Large intestine (tissue), 3 donors: ENCODE measurements around the gene CACNG3. TPM values are rescaled to one million over a fixed set of nuclear protein-coding genes. Genes with fewer than 3 reads are reported as not detected.
"Not testable (repeated sequence)": the region's sequence is repeated elsewhere in the genome, so short reads cannot be mapped to it uniquely, and the experiment has no call there.

Experiments used
- DNase-seq, 2 donors: peaks; one replicate each; pipeline versions ENCODE4 v3.0.0 to v3.0.0-alpha.2; 2013
- H3K27ac ChIP-seq: one replicate; pipeline ENCODE4 v1.5.1; 2013; ENCODE audit warnings: low read length
- H3K27me3 ChIP-seq: 2 replicates; pipeline ENCODE4 v1.6.1; 2013; ENCODE audit warnings: low read length; ENCODE audit not compliant: control insufficient read depth, insufficient read depth
- H3K36me3 ChIP-seq: 2 replicates; pipeline ENCODE4 v1.6.1; 2013; ENCODE audit warnings: low read length; ENCODE audit not compliant: control insufficient read depth, insufficient read depth
- H3K4me1 ChIP-seq: one replicate; pipeline ENCODE4 v1.6.1; 2013; ENCODE audit warnings: low read length; ENCODE audit not compliant: control insufficient read depth, insufficient read depth
- H3K4me3 ChIP-seq: one replicate; pipeline ENCODE4 v1.5.1; 2013; ENCODE audit warnings: low read length
- H3K9me3 ChIP-seq: one replicate; pipeline ENCODE4 v1.6.1; 2013; ENCODE audit warnings: mild to moderate bottlenecking, low read depth, low read length, moderate library complexity; ENCODE audit not compliant: control insufficient read depth
- WGBS: methylation state at CpG from one replicate; pipeline ENCODE4 v1.1.5; 2013; ENCODE audit warnings: low lambda C conversion rate; ENCODE audit not compliant: insufficient coverage; 5-methylcytosine and 5-hydroxymethylcytosine counted together
- polyA plus RNA-seq: library from polyadenylated mRNA; unstranded; fragments of 120-200 nt; gene quantifications from one replicate; pipeline ENCODE4 v1.2.1, GENCODE V29; 2013

The CACNG3 gene
- polyA plus RNA-seq, 1 donor = 0.01 TPM

GRCh38 chr16:24324421-24324820 lies 68.3 kb downstream of the CACNG3 start:
- no peaks in the 10 kb centered on the region for H3K36me3 ChIP-seq
- H3K4me3 ChIP-seq = no peak overlapping the region
- H3K9me3 ChIP-seq = no peaks in the 10 kb centered on the region
- H3K27me3 ChIP-seq = no peaks in the 10 kb centered on the region
- no peaks in the 10 kb centered on the region for H3K4me1 ChIP-seq
- no CpG with 5 or more reads among the region's 1 CpG for WGBS
- H3K27ac ChIP-seq = no peak overlapping the region
- DNase-seq = no peak

DNA sequence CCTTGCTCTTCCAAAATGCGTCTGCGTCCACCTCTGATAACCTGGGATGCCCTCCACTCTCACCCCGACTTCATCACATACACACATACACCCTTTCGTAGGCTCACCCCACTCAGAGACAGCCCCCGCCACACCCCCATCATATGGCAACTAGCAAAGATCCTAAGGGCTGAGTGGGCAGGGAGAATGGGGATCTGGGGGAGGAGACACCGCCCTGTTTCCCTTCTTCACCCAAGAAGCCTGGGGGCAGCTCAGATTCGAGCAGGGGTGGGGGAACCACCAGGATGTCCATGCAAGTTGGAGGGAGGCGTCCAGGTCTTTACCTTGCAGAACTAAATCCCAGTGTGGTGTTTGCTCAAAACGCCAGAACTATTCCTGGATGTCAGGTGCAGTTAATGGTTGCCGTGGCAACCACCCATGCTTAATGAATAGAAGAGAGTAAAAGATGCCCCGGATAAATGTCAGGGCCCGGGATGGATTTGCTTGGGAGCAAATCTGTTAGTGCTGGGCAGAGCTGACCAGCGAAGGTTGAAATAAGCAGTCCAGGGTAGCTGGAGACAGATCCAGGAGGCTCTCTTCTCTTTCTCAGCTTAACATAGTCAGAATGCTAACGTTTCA lies 72.8 kb downstream of the CACNG3 start:
- Histone ChIP-seq H3K4me3 (no peak overlapping the region), H3K9me3 (no peaks in the 10 kb centered on the region), H3K27ac (no peak overlapping the region), H3K27me3 (no peaks in the 10 kb centered on the region), H3K36me3 (no peaks in the 10 kb centered on the region), H3K4me1 (no peaks in the 10 kb centered on the region)
- no peak for DNase-seq
- WGBS = 40% methylated on average over 1 of the region's 14 CpGs

DNA sequence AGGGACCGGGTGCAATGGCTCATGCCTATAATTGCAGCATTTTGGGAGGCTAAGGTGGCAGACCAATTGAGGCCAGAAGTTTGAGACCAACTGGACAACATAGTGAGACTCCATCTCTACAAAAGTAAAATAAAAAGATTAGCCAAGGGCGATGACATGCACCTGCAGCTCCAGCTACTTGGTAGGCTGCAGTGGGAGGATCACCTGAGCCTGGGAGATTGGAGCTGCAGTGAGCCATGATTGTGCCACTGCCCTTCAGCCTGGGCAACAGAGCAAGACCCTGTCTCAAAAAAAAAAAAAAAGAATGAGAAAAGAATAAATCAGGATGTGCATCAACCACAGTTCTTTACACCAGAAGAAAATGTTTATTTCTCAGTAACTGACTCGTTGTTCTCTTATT lies 76.0 kb downstream of the CACNG3 start:
- DNase-seq = no peak
- H3K27me3 ChIP-seq = no peaks in the 10 kb centered on the region
- no peaks in the 10 kb centered on the region for H3K9me3 ChIP-seq
- WGBS = 80% methylated on average over 1 of the region's 3 CpGs
- no peak overlapping the region for H3K27ac ChIP-seq
- H3K36me3 ChIP-seq = no peaks in the 10 kb centered on the region
- H3K4me1 ChIP-seq = no peaks in the 10 kb centered on the region
- H3K4me3 ChIP-seq = no peak overlapping the region

GRCh38 chr16:24332582-24333090 lies 76.5 kb downstream of the CACNG3 start:
- 73% methylated on average over 4 of the region's 10 CpGs for WGBS

GRCh38 chr16:24336491-24336890 lies 80.4 kb downstream of the CACNG3 start:
- no peaks in the 10 kb centered on the region for H3K36me3 ChIP-seq
- H3K9me3 ChIP-seq = no peaks in the 10 kb centered on the region
- H3K27me3 ChIP-seq = no peaks in the 10 kb centered on the region
- H3K27ac ChIP-seq = no peak overlapping the region
- no CpG with 5 or more reads among the region's 3 CpGs for WGBS
- DNase-seq = no peak
- H3K4me1 ChIP-seq = no peaks in the 10 kb centered on the region
- H3K4me3 ChIP-seq = no peak overlapping the region

More at GRCh38 chr16:24332582-24333090, 76.5 kb downstream of the CACNG3 start:
- H3K4me3 ChIP-seq = no peak overlapping the region
- no peak for DNase-seq
- no peak overlapping the region for H3K27ac ChIP-seq
- H3K4me1 ChIP-seq = no peaks in the 10 kb centered on the region
- H3K36me3 ChIP-seq = no peaks in the 10 kb centered on the region
- H3K27me3 ChIP-seq = no peaks in the 10 kb centered on the region
- no peaks in the 10 kb centered on the region for H3K9me3 ChIP-seq

DNA sequence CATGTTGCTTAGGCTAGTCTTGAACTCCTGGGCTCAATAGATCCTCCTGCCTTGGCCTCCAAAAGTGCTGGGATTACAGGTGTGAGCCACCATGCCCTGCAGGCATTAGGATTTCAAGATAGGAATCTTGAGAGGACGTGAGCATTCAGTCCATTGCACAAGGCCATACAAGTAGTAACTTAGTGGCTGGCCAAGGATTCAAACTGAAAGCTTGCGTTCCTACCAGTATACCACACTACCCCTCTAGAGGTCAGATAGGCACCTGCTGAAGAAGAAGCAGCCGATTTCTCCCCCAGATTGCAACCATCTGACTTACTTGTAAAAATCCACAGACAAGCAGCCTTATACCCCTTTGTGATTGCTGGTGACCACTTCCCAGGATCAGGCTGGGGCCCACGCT lies 80.9 kb downstream of the CACNG3 start:
- Histone ChIP-seq H3K9me3 (no peaks in the 10 kb centered on the region), H3K4me3 (no peak overlapping the region), H3K4me1 (no peaks in the 10 kb centered on the region), H3K27me3 (no peaks in the 10 kb centered on the region), H3K36me3 (no peaks in the 10 kb centered on the region), H3K27ac (no peak overlapping the region)
- no peak for DNase-seq
- WGBS = no CpG with 5 or more reads among the region's 4 CpGs

- not testable (repeated sequence) for H3K9me3 ChIP-seq, DNase-seq, H3K4me3 ChIP-seq, H3K27me3 ChIP-seq, H3K36me3 ChIP-seq, H3K4me1 ChIP-seq, H3K27ac ChIP-seq
- no CpG with 5 or more reads among the region's 11 CpGs for WGBS
Observed at GRCh38 chr16:24343829-24344228, 87.7 kb downstream of the CACNG3 start.

GRCh38 chr16:24344784-24345183 lies 88.6 kb downstream of the CACNG3 start:
- Histone ChIP-seq H3K27ac (no peak overlapping the region), H3K27me3 (no peaks in the 10 kb centered on the region), H3K4me3 (no peak overlapping the region), H3K4me1 (no peaks in the 10 kb centered on the region), H3K9me3 (no peaks in the 10 kb centered on the region), H3K36me3 (no peaks in the 10 kb centered on the region)
- DNase-seq = no peak
- no CpG with 5 or more reads among the region's 2 CpGs for WGBS

GRCh38 chr16:24345704-24346103 lies 89.6 kb downstream of the CACNG3 start:
- Histone ChIP-seq H3K4me1 (no peaks in the 10 kb centered on the region), H3K4me3 (no peak overlapping the region), H3K9me3 (no peaks in the 10 kb centered on the region), H3K27ac (no peak overlapping the region), H3K27me3 (no peaks in the 10 kb centered on the region), H3K36me3 (no peaks in the 10 kb centered on the region)
- no peak for DNase-seq
- 100% methylated on average over 1 of the region's 4 CpGs for WGBS

DNA sequence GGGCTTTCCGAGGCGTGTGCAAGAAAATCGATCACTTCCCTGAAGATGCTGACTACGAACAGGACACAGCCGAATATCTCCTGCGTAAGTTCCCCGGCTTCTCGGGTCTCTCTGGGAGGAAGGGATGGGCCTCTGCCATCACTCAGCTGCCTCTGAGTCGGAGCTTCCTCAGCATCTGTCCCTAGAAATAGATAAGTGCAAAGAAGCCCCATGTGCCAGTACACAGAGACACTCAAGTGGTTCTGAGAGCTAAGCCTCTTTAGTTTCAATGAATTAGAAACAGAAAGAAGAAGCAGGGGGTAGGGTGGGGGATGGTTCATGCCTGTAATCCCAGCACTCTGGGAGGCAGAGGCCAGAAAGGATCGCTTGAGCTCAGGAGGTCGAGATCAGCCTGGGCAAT lies 90.6 kb downstream of the CACNG3 start:
- no CpG with 5 or more reads among the region's 11 CpGs for WGBS
- no peak overlapping the region for H3K4me3 ChIP-seq
- no peaks in the 10 kb centered on the region for H3K27me3 ChIP-seq
- H3K9me3 ChIP-seq = no peaks in the 10 kb centered on the region
- no peaks in the 10 kb centered on the region for H3K4me1 ChIP-seq
- H3K36me3 ChIP-seq = no peaks in the 10 kb centered on the region
- DNase-seq = no peak
- no peak overlapping the region for H3K27ac ChIP-seq

GRCh38 chr16:24347556-24347955 lies 91.4 kb downstream of the CACNG3 start:
- Histone ChIP-seq H3K9me3 (no peaks in the 10 kb centered on the region), H3K4me1 (no peaks in the 10 kb centered on the region), H3K27ac (no peak overlapping the region), H3K4me3 (no peak overlapping the region), H3K36me3 (no peaks in the 10 kb centered on the region), H3K27me3 (no peaks in the 10 kb centered on the region)
- no peak for DNase-seq
- 80% methylated on average over 1 of the region's 2 CpGs for WGBS
